CD4-positive, alpha-beta T cell treated with Interleukin-4 for 4 hours (primary cell): ENCODE measurements around the gene AIRE.
A peak's percentile ranks its signal among the peaks of the same experiment; 100 is the strongest.
"Not testable (repeated sequence)": the region's sequence is repeated elsewhere in the genome, so short reads cannot be mapped to it uniquely, and the experiment has no call there.

Source experiments
- DNase-seq: peaks from one replicate; pipeline ENCODE4 v3.0.0-alpha.2; 2020

The AIRE gene

GRCh38 chr21:44291936-44292811 lies 6.5 kb downstream of the AIRE start:
- no peak for DNase-seq

GRCh38 chr21:44292812-44293195 lies 7.1 kb downstream of the AIRE start:
- DNase-seq: no peak

- DNase-seq: peak; percentile 70
Observed at GRCh38 chr21:44293551-44294231, 8.0 kb downstream of the AIRE start.

GRCh38 chr21:44294391-44295162 lies 8.9 kb downstream of the AIRE start:
- DNase-seq: no peak

GRCh38 chr21:44295163-44295573 lies 9.5 kb downstream of the AIRE start:
- no peak for DNase-seq

GRCh38 chr21:44295646-44296045 lies 10.0 kb downstream of the AIRE start:
- no peak for DNase-seq

GRCh38 chr21:44296103-44296519 lies 10.4 kb downstream of the AIRE start:
- DNase-seq: no peak

- no peak for DNase-seq
Observed at GRCh38 chr21:44296916-44297315, 11.2 kb downstream of the AIRE start.

- DNase-seq: peak; percentile 78
Observed at GRCh38 chr21:44297525-44298290, 12.0 kb downstream of the AIRE start.

- DNase-seq: peak; percentile 33
Observed at GRCh38 chr21:44298301-44298700, 12.6 kb downstream of the AIRE start.

- peak; percentile 20 for DNase-seq
Observed at GRCh38 chr21:44299085-44299457, 13.4 kb downstream of the AIRE start.

GRCh38 chr21:44299458-44300261 lies 14.0 kb downstream of the AIRE start, which contains the start of gene PFKL:
TSS of gene PFKL (plus strand) at chr21:44300053. CDS start at chr21:44300106, 53 bp downstream.
- peak; percentile 27 for DNase-seq

GRCh38 chr21:44300262-44300959 lies 14.7 kb downstream of the AIRE start:
- DNase-seq: peak; percentile 44

GRCh38 chr21:44301141-44301540 lies 15.5 kb downstream of the AIRE start:
- no peak for DNase-seq

- no peak for DNase-seq
Observed at GRCh38 chr21:44301961-44302406, 16.3 kb downstream of the AIRE start.

GRCh38 chr21:44302573-44303401 lies 17.1 kb downstream of the AIRE start:
- not testable (repeated sequence) for DNase-seq

- no peak for DNase-seq
Observed at GRCh38 chr21:44303490-44303981, 17.9 kb downstream of the AIRE start.

- DNase-seq: no peak
Observed at GRCh38 chr21:44304011-44304616, 18.4 kb downstream of the AIRE start.

- DNase-seq: peak; percentile 25
Observed at GRCh38 chr21:44304877-44305293, 19.2 kb downstream of the AIRE start.
